ENCODE measurements around the gene TMPRSS15. TPM values are rescaled to one million over a fixed set of nuclear protein-coding genes. Genes with fewer than 3 reads are reported as not detected.

TMPRSS15 gene
- total and polyA plus RNA-seq, 12 donors = not detected

GRCh38 chr21:18443085-18443484, 39.5 kb upstream of the TMPRSS15 start:
- intact Hi-C loops (cut with DNase I) = no loop called here
- Histone ChIP-seq H3K9me3 (replicated peaks in 1 of 3) (no peaks in the 10 kb centered on the region), H3K27me3 (no peaks in the 10 kb centered on the region), H3K27ac (no peak overlapping the region), H3K4me3 (no peak overlapping the region), H3K4me1 (replicated peaks in 1 of 2) (no peaks in the 10 kb centered on the region), H3K36me3 (replicated peaks in 1 of 2) (no peaks in the 10 kb centered on the region)
- TF ChIP-seq POLR2A (IDR thresholded peaks at IDR 0.05) (no peak), CTCF (IDR thresholded peaks at IDR 0.05) (no peak)
- WGBS, 4 donors = 62 to 77% (median 66%) methylated on average over 7 of the region's 7 CpGs
- no peak for DNase-seq

DNA sequence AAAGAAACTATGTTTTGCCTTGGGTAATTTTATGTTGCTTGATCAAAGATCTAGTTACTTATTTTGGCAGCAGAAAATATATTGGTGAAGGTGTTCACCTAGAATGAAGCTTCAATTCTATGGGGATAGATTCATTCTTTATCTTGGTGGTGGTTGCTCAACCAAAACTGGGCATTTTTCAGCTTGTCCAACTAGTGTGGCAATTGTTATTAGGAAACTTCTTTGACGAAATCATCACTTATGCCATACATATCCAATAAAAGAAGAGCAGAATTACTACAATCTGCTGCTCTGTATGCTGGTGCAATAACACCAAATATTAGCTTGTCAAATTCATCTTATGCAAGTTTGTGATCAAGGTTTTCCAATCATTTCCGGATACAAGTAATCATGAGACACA, 26.8 kb upstream of the TMPRSS15 start:
- intact Hi-C loops (cut with DNase I) = no loop called here
- DNase-seq = no peak
- Histone ChIP-seq H3K9me3 (replicated peaks in 1 of 3) (no peaks in the 10 kb centered on the region), H3K4me1 (replicated peaks in 1 of 2) (no peaks in the 10 kb centered on the region), H3K27ac (no peak overlapping the region), H3K27me3 (no peaks in the 10 kb centered on the region), H3K36me3 (replicated peaks in 1 of 2) (no peaks in the 10 kb centered on the region), H3K4me3 (no peak overlapping the region)
- WGBS, 4 donors = 51 to 71% (median 63%) methylated on average over 2 of the region's 2 CpGs
- TF ChIP-seq POLR2A (IDR thresholded peaks at IDR 0.05) (no peak), CTCF (IDR thresholded peaks at IDR 0.05) (no peak)

DNA sequence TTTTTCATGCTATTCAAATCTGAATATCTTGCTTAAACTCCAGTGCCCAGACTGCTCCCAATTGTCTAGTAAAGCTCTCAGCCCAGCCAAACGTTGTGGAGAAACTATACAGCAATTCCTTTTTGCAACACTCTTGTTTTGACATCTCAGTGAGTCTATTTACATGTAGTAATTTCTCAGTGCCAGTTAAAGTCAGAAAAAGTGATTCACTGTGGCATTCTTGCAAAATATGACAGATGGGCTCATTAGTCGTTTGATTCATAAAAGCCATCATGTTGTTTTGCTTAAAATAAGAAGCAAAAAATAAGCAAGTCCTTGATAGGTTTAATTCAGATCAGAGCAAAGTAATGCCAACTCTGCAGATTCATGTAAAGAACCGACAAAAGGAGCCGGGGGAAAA, 20.7 kb upstream of the TMPRSS15 start:
- intact Hi-C loops (cut with DNase I) = no loop called here
- WGBS, 4 donors = 46 to 53% (median 48%) methylated on average over 4 of the region's 4 CpGs
- Histone ChIP-seq H3K9me3 (replicated peaks in 1 of 3) (no peaks in the 10 kb centered on the region), H3K4me1 (replicated peaks in 1 of 2) (no peaks in the 10 kb centered on the region), H3K36me3 (replicated peaks in 1 of 2) (no peaks in the 10 kb centered on the region), H3K27ac (no peak overlapping the region), H3K27me3 (no peaks in the 10 kb centered on the region), H3K4me3 (no peak overlapping the region)
- TF ChIP-seq POLR2A (IDR thresholded peaks at IDR 0.05) = no peak
- TF ChIP-seq CTCF (IDR thresholded peaks at IDR 0.05) = no peak
- DNase-seq = no peak

GRCh38 chr21:18417141-18417790, 13.7 kb upstream of the TMPRSS15 start:
- no peak overlapping the region for H3K27ac ChIP-seq
- DNase-seq = no peak
- intact Hi-C loops (cut with DNase I) = no loop called here
- no peaks in the 10 kb centered on the region for H3K9me3 ChIP-seq (replicated peaks in 1 of 3)
- H3K4me1 ChIP-seq (replicated peaks in 1 of 2) = no peaks in the 10 kb centered on the region
- no peaks in the 10 kb centered on the region for H3K27me3 ChIP-seq
- 47 to 60% (median 48%) methylated on average over 3 of the region's 3 CpGs for WGBS, 4 donors
- no peak overlapping the region for H3K4me3 ChIP-seq
- H3K36me3 ChIP-seq (replicated peaks in 1 of 2) = no peaks in the 10 kb centered on the region
- TF ChIP-seq POLR2A (IDR thresholded peaks at IDR 0.05) (no peak), CTCF (IDR thresholded peaks at IDR 0.05) (no peak)

Measured in adrenal gland (tissue), 12 donors.